GM23338 (cell line): ENCODE results near the gene XYLT1. TPM values are rescaled to one million over a fixed set of nuclear protein-coding genes. Genes with fewer than 3 reads are reported as not detected.

Experiments
- ATAC-seq: fragments of 200-7000 bp; cut with Tn5 transposase; 3 replicates; pipeline ENCODE4 v1.9.1; 2020
- DNase-seq: peaks from one replicate; pipeline ENCODE4 v3.0.0-alpha.2; 2015; ENCODE audit warnings: low spot score
- H2AFZ ChIP-seq: fragments of 200-600 bp; sonication (generic); 2 replicates; pipeline ENCODE4 v1.8.0; 2016; ENCODE audit warnings: antibody characterized with exemption, mild to moderate bottlenecking, moderate library complexity
- H3F3A ChIP-seq: fragments of 200-600 bp; sonication (generic); replicated peaks from 2 replicates; pipeline ENCODE4 v1.8.0; 2017; ENCODE audit warnings: antibody characterized with exemption, mixed run types, low read depth
- H3K27ac ChIP-seq: fragments of 200-600 bp; sonication (generic); 2 replicates; pipeline ENCODE4 v1.6.1; 2016; ENCODE audit warnings: low read depth
- H3K27me3 ChIP-seq: fragments of 200-600 bp; sonication (generic); 2 replicates; pipeline ENCODE4 v1.8.0; 2016; ENCODE audit warnings: mild to moderate bottlenecking, mixed run types, moderate library complexity; ENCODE audit not compliant: insufficient read depth
- H3K36me3 ChIP-seq: fragments of 200-600 bp; sonication (generic); 2 replicates; pipeline ENCODE4 v1.8.0; 2016; ENCODE audit warnings: mild to moderate bottlenecking; ENCODE audit not compliant: insufficient read depth
- H3K4me1 ChIP-seq: fragments of 200-600 bp; sonication (generic); 2 replicates; pipeline ENCODE4 v1.8.0; 2016; ENCODE audit warnings: mild to moderate bottlenecking, moderate library complexity; ENCODE audit not compliant: insufficient read depth
- H3K4me2 ChIP-seq: fragments of 200-600 bp; sonication (generic); 2 replicates; pipeline ENCODE4 v1.7.1; 2017; ENCODE audit warnings: mixed run types
- H3K4me3 ChIP-seq: fragments of 200-600 bp; sonication (generic); 2 replicates; pipeline ENCODE4 v1.6.1; 2016; ENCODE audit warnings: mixed run types
- H3K79me2 ChIP-seq: fragments of 200-600 bp; sonication (generic); replicated peaks from 2 replicates; pipeline ENCODE4 v1.8.0; 2017; ENCODE audit warnings: mild to moderate bottlenecking; ENCODE audit not compliant: insufficient read depth
- H3K9me2 ChIP-seq: fragments of 200-600 bp; sonication (generic); 2 replicates; pipeline ENCODE4 v1.8.0; 2017; ENCODE audit not compliant: insufficient read depth
- H4K20me1 ChIP-seq: fragments of 200-600 bp; sonication (generic); replicated peaks from 2 replicates; pipeline ENCODE4 v1.8.0; 2017; ENCODE audit warnings: mild to moderate bottlenecking; ENCODE audit not compliant: insufficient read depth
- H3K27ac Mint-ChIP-seq: 2 replicates; pipeline ENCODE4 v1.8.0; 2020; ENCODE audit warnings: inconsistent platforms, mild to moderate bottlenecking, moderate library complexity, mixed read lengths
- H3K27me3 Mint-ChIP-seq: 3 replicates; pipeline ENCODE4 v1.8.0; 2022; ENCODE audit warnings: low read depth, mild to moderate bottlenecking, moderate library complexity, mixed read lengths, inconsistent platforms; ENCODE audit not compliant: insufficient read depth, poor library complexity
- H3K36me3 Mint-ChIP-seq: 3 replicates; pipeline ENCODE4 v1.8.0; 2021; ENCODE audit warnings: low read depth, mild to moderate bottlenecking, inconsistent platforms, moderate library complexity, mixed read lengths
- H3K4me1 Mint-ChIP-seq: 3 replicates; pipeline ENCODE4 v1.8.0; 2020; ENCODE audit warnings: mild to moderate bottlenecking, inconsistent platforms, mixed read lengths
- H3K4me3 Mint-ChIP-seq: 3 replicates; pipeline ENCODE4 v1.8.0; 2021; ENCODE audit warnings: moderate library complexity, mild to moderate bottlenecking, inconsistent platforms, mixed read lengths
- H3K9me3 Mint-ChIP-seq: 3 replicates; pipeline ENCODE4 v1.8.0; 2020; ENCODE audit warnings: moderate library complexity, mild to moderate bottlenecking, inconsistent platforms, mixed read lengths
- CREB1 ChIP-seq: fragments of 250-450 bp; sonication (Bioruptor Pico); IDR thresholded peaks from 2 replicates; pipeline ENCODE4 v1.5.0; 2020; ENCODE audit warnings: low read depth, mild to moderate bottlenecking, moderate library complexity
- CTCF ChIP-seq, 2 experiments: fragments of 200-600 bp in 1 of 2; sonication (generic) in 1 of 2; conservative IDR thresholded peaks; 2 replicates each; pipeline versions ENCODE4 v1.5.1 to v1.6.1; 2016 to 2017; ENCODE audit warnings: antibody characterized with exemption in 2 of 2, low read depth in 2 of 2, mild to moderate bottlenecking in 2 of 2, moderate library complexity in 1 of 2
- ETS1 ChIP-seq: IDR thresholded peaks from 2 replicates; pipeline ENCODE4 v1.6.1; 2016; ENCODE audit warnings: antibody characterized with exemption
- EZH2 ChIP-seq: fragments of 200-600 bp; sonication (generic); IDR thresholded peaks from one replicate; pipeline ENCODE4 v1.8.0; 2017; ENCODE audit warnings: antibody characterized with exemption, mild to moderate bottlenecking, low read depth; ENCODE audit not compliant: unreplicated experiment
- EZH2phosphoT487 ChIP-seq: fragments of 200-600 bp; sonication (generic); IDR thresholded peaks from one replicate; pipeline ENCODE4 v1.8.1; 2018; ENCODE audit warnings: antibody characterized with exemption; ENCODE audit not compliant: unreplicated experiment
- JUNB ChIP-seq: IDR thresholded peaks from one replicate; pipeline ENCODE4 v1.6.1; 2016; ENCODE audit warnings: antibody characterized with exemption; ENCODE audit not compliant: unreplicated experiment
- NANOG ChIP-seq: IDR thresholded peaks from 2 replicates; pipeline ENCODE4 v1.6.1; 2016; ENCODE audit warnings: antibody characterized with exemption, borderline replicate concordance
- POLR2AphosphoS5 ChIP-seq: IDR thresholded peaks from 2 replicates; pipeline ENCODE4 v1.6.1; 2016; ENCODE audit warnings: antibody characterized with exemption, low read depth
- REST ChIP-seq: IDR thresholded peaks from one replicate; pipeline ENCODE4 v1.6.1; 2018; ENCODE audit warnings: antibody characterized with exemption; ENCODE audit not compliant: unreplicated experiment
- STAT1 ChIP-seq: IDR thresholded peaks from one replicate; pipeline ENCODE4 v1.6.1; 2016; ENCODE audit warnings: antibody characterized with exemption; ENCODE audit not compliant: unreplicated experiment
- ZNF114 ChIP-seq: fragments of 250-450 bp; sonication (Bioruptor Pico); IDR thresholded peaks from 2 replicates; pipeline ENCODE4 v1.5.0; 2020; ENCODE audit warnings: mild to moderate bottlenecking, moderate library complexity
- ZNF331 ChIP-seq: fragments of 250-450 bp; sonication (Bioruptor Pico); IDR thresholded peaks from 2 replicates; pipeline ENCODE4 v1.5.0; 2020; ENCODE audit warnings: low read depth, mild to moderate bottlenecking, moderate library complexity
- ZNF462 ChIP-seq: fragments of 250-450 bp; sonication (Bioruptor Pico); IDR thresholded peaks from 2 replicates; pipeline ENCODE4 v1.5.0; 2020; ENCODE audit warnings: mild to moderate bottlenecking, moderate library complexity
- polyA plus RNA-seq: library from polyadenylated mRNA; unstranded; fragments of >200 nt; fragmentation: Nextera tagmentation; extraction: Ambion mirVana; gene quantifications from 2 replicates; pipeline ENCODE4 v1.2.1, GENCODE V29; 2016
- total RNA-seq: library from RNA; depleted of rRNA; stranded (reverse); fragments of >200 nt; shearing (Covaris generic); gene quantifications from 2 replicates; pipeline ENCODE4 v1.2.3, GENCODE V29; 2014

The XYLT1 gene
- total and polyA plus RNA-seq, 2 experiments from 2014 or later = 3.5 to 24.7 TPM

- H3K27ac ChIP-seq = no peak overlapping the region
- H3K9me2 ChIP-seq = no peaks in the 10 kb centered on the region
- H3K79me2 ChIP-seq = peaks cover 3% of the 10 kb centered on the region; the same call in 1 of the 2 replicates
- no peak for ATAC-seq
- no peaks in the 10 kb centered on the region for H3K27me3 ChIP-seq
- Mint-ChIP-seq H3K27me3 (peaks cover 2% of the 10 kb centered on the region), H3K27ac (no peak overlapping the region), H3K9me3 (no peaks in the 10 kb centered on the region), H3K36me3 (no peaks in the 10 kb centered on the region; the same call in 2 of the 3 replicates), H3K4me1 (peaks cover 9% of the 10 kb centered on the region), H3K4me3 (no peak overlapping the region)
- H4K20me1 ChIP-seq = peaks cover 6% of the 10 kb centered on the region; the same call in 1 of the 2 replicates
- TF ChIP-seq REST (no peak), CREB1 (no peak), JUNB (no peak), CTCF (conservative IDR thresholded peaks at IDR 0.05; ENCODE audit: low read depth in 2 of 2) (no peak), EZH2 (no peak), ZNF114 (CRISPR knock-in tag) (no peak), POLR2AphosphoS5 (no peak), EZH2phosphoT487 (no peak), ZNF462 (CRISPR knock-in tag) (no peak), ETS1 (no peak), ZNF331 (CRISPR knock-in tag) (no peak), STAT1 (no peak), NANOG (no peak)
- no peak overlapping the region for H3K4me3 ChIP-seq
- H3K4me1 ChIP-seq = no peaks in the 10 kb centered on the region
- H3K36me3 ChIP-seq = no peaks in the 10 kb centered on the region
- H3F3A ChIP-seq = no peaks in the 10 kb centered on the region
- no peak overlapping the region for H3K4me2 ChIP-seq
- no peak overlapping the region for H2AFZ ChIP-seq
- no peak for DNase-seq
Observed at GRCh38 chr16:17219991-17220390, 250.8 kb downstream of the XYLT1 start.
